Trophoblast cell (in vitro differentiated cells and primary cell): Measurements from ENCODE around the gene CEP72.

ENCODE experiments used
- DNase-seq, 2 donors: peaks; one replicate each; pipeline ENCODE4 v3.0.0-alpha.2; 2016
- H2AFZ ChIP-seq: 2 replicates; pipeline ENCODE4 v1.6.1; 2013; ENCODE audit warnings: low read length, moderate library complexity, mild to moderate bottlenecking; ENCODE audit not compliant: insufficient read depth, poor library complexity
- H2AK5ac ChIP-seq: 2 replicates; pipeline ENCODE4 v1.6.1; 2013; ENCODE audit warnings: mild to moderate bottlenecking, low read length
- H2BK120ac ChIP-seq: 2 replicates; pipeline ENCODE4 v1.6.1; 2013; ENCODE audit warnings: low read length, mild to moderate bottlenecking, moderate library complexity; ENCODE audit not compliant: insufficient read depth, poor library complexity
- H2BK12ac ChIP-seq: 2 replicates; pipeline ENCODE4 v1.6.1; 2013; ENCODE audit warnings: mild to moderate bottlenecking, low read length, moderate library complexity
- H2BK5ac ChIP-seq: 2 replicates; pipeline ENCODE4 v1.6.1; 2013; ENCODE audit warnings: low read length, low read depth, moderate library complexity, mild to moderate bottlenecking; ENCODE audit not compliant: poor library complexity
- H3K14ac ChIP-seq: 2 replicates; pipeline ENCODE4 v1.6.1; 2013; ENCODE audit warnings: mild to moderate bottlenecking, low read length
- H3K18ac ChIP-seq: 2 replicates; pipeline ENCODE4 v1.6.1; 2013; ENCODE audit warnings: mild to moderate bottlenecking, low read length
- H3K23ac ChIP-seq: 2 replicates; pipeline ENCODE4 v1.6.1; 2013; ENCODE audit warnings: low read length
- H3K27ac ChIP-seq: 2 replicates; pipeline ENCODE4 v1.5.1; 2013; ENCODE audit warnings: low read depth, mild to moderate bottlenecking, inconsistent platforms, low read length, moderate library complexity
- H3K27me3 ChIP-seq: 2 replicates; pipeline ENCODE4 v1.6.1; 2013; ENCODE audit warnings: inconsistent platforms, mild to moderate bottlenecking, low read length, moderate library complexity; ENCODE audit not compliant: insufficient read depth
- H3K36me3 ChIP-seq, 2 experiments: 1 replicate in 1 of 2; 2 replicates in 1 of 2; pipeline ENCODE4 v1.6.1; 2013; ENCODE audit warnings: low read length in 2 of 2, mild to moderate bottlenecking in 2 of 2, moderate library complexity in 1 of 2; ENCODE audit not compliant: insufficient read depth in 2 of 2, control insufficient read depth in 1 of 2
- H3K4ac ChIP-seq: 2 replicates; pipeline ENCODE4 v1.6.1; 2013; ENCODE audit warnings: low read depth, mild to moderate bottlenecking, low read length, moderate library complexity
- H3K4me1 ChIP-seq, 2 experiments: 1 replicate in 1 of 2; 2 replicates in 1 of 2; pipeline ENCODE4 v1.6.1; 2013; ENCODE audit warnings: low read length in 2 of 2, mild to moderate bottlenecking in 2 of 2, moderate library complexity in 1 of 2; ENCODE audit not compliant: insufficient read depth in 2 of 2, control insufficient read depth in 1 of 2
- H3K4me2 ChIP-seq: 2 replicates; pipeline ENCODE4 v1.6.1; 2013; ENCODE audit warnings: inconsistent platforms, mild to moderate bottlenecking, low read length, moderate library complexity
- H3K4me3 ChIP-seq: 2 replicates; pipeline ENCODE4 v1.5.1; 2013; ENCODE audit warnings: mild to moderate bottlenecking, low read depth, low read length, inconsistent platforms
- H3K79me1 ChIP-seq: one replicate; pipeline ENCODE4 v1.6.1; 2013; ENCODE audit warnings: low read length
- H3K79me2 ChIP-seq: 2 replicates; pipeline ENCODE4 v1.6.1; 2013; ENCODE audit warnings: low read length, mild to moderate bottlenecking; ENCODE audit not compliant: control insufficient read depth, insufficient read depth, poor library complexity
- H3K9ac ChIP-seq: 2 replicates; pipeline ENCODE4 v1.6.1; 2013; ENCODE audit warnings: mild to moderate bottlenecking, low read length
- H3K9me3 ChIP-seq: 2 replicates; pipeline ENCODE4 v1.6.1; 2013; ENCODE audit warnings: low read depth, mild to moderate bottlenecking, control low read depth, inconsistent platforms, low read length; ENCODE audit not compliant: insufficient read depth
- H4K12ac ChIP-seq: 2 replicates; pipeline ENCODE4 v1.6.1; 2013; ENCODE audit warnings: low read depth, mild to moderate bottlenecking, low read length, moderate library complexity
- H4K8ac ChIP-seq: 2 replicates; pipeline ENCODE4 v1.6.1; 2013; ENCODE audit warnings: low read depth, mild to moderate bottlenecking, low read length, moderate library complexity
- H4K91ac ChIP-seq: one replicate; pipeline ENCODE4 v1.6.1; 2013; ENCODE audit warnings: low read depth, mild to moderate bottlenecking, low read length, moderate library complexity
- WGBS: extraction: QIAGEN DNeasy Blood & Tissue Kit; methylation state at CpG from one replicate; pipeline ENCODE4 v1.1.7; 2013; ENCODE audit warnings: missing lambda C conversion rate; ENCODE audit not compliant: insufficient read length, insufficient coverage; ENCODE audit errors: extremely low coverage; 5-methylcytosine and 5-hydroxymethylcytosine counted together

The CEP72 gene

DNA sequence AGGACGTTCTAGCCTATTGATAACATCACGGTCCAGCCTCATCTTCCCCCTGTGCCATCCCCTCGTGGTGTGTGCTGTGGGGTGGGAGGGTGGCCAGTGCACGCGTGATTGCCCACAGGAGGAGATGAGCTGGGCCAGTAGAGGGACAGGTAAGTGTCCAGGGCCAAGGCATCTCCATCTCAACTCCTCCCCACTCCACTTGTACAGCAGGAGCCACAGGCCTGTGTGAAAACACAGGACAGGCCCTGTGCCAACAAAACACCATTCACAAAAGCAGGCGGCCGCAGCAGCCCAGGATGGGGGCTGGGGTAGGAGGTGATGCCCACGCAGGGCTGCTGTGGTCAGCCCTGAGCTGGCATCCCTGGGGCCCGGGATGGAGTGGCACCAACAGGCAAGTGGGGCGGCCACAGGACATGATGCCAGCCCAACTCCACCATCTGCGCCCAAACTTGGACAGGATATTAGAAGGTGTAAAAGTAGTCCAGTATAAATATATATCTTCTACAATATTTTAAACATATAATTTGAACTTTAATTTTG lies 48.4 kb downstream of the CEP72 start:
- no peak overlapping the region for H3K18ac ChIP-seq
- no CpG with 5 or more reads among the region's 11 CpGs for WGBS
- no peak overlapping the region for H2AFZ ChIP-seq

DNA sequence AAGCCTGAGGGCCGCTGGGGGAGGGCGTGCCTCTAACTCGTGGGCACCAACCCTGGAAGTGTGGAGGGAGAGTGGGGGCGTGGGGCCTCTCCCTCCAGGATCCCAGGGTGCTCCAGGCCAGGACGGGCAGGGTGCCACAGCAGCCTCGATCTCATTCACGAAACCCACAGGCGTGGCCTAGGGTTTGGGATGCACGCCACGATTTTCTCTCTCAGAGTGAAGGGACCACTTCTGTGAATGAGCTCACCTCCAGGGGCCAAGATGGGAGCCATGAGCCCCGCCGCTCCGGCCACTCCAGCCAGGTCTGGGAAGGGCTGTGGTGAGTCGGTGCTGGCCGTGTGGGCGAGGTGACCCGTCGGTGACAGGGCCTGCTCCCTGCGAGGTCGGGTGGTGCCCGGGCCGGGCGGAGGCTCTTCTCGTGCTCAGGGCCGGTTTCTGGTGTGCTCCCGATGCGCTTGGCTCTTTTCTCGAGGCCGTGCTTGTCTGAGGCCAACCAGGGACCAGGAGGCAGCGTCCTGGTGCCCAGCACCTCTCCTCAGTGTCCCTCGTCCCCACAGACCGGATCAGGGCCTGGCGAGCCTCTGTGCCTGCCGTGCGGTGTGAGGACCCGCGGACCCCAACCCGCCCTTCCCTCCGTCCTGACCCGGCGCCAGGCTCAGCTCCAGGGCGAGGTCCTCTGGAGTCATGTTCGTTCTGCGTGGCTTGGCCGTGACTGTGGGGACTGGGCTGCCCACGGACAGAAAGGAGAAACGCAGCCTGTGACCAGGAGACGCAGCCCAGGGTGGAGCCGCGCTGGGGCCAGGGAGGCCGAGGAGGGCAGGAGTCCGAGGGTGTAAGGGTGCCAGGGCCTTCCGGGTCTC lies 50.0 kb downstream of the CEP72 start:
- Histone ChIP-seq H3K23ac (no peak overlapping the region), H3K14ac (no peak overlapping the region), H2AK5ac (no peak overlapping the region), H3K79me1 (no peaks in the 10 kb centered on the region), H3K27ac (no peak overlapping the region), H3K4me2 (no peak overlapping the region), H3K4me3 (no peak overlapping the region), H3K9me3 (peaks cover 5% of the 10 kb centered on the region), H3K18ac (no peak overlapping the region), H4K8ac (no peak overlapping the region), H3K9ac (no peak overlapping the region), H2BK12ac (no peak overlapping the region), H2BK5ac (no peak overlapping the region), H3K79me2 (no peaks in the 10 kb centered on the region), H4K12ac (no peak overlapping the region), H2BK120ac (no peak overlapping the region), H4K91ac (no peak overlapping the region), H3K4ac (no peak overlapping the region), H3K27me3 (no peaks in the 10 kb centered on the region), H3K4me1 (no peaks in the 10 kb centered on the region), H2AFZ (no peak overlapping the region), H3K36me3 (peaks cover 67% of the 10 kb centered on the region in 2 experiments)
- whole genome bisulfite sequencing: no CpG with 5 or more reads among the region's 53 CpGs
- DNase-seq: no peak

More for the DNA sequence above, 48.4 kb downstream of the CEP72 start:
- Histone ChIP-seq H3K23ac (no peak overlapping the region), H4K8ac (no peak overlapping the region), H3K14ac (no peak overlapping the region), H2AK5ac (no peak overlapping the region), H3K4me1 (no peaks in the 10 kb centered on the region), H2BK120ac (no peak overlapping the region), H3K27ac (no peak overlapping the region), H3K27me3 (no peaks in the 10 kb centered on the region), H3K4me3 (no peak overlapping the region), H3K4me2 (no peak overlapping the region), H2BK12ac (no peak overlapping the region), H4K91ac (no peak overlapping the region), H3K9me3 (peaks cover 5% of the 10 kb centered on the region), H2BK5ac (no peak overlapping the region), H3K36me3 (peaks cover 55 to 62% of the 10 kb centered on the region in 2 experiments), H3K9ac (no peak overlapping the region), H4K12ac (no peak overlapping the region), H3K4ac (no peak overlapping the region), H3K79me1 (no peaks in the 10 kb centered on the region), H3K79me2 (no peaks in the 10 kb centered on the region)
- no peak for DNase-seq

DNA sequence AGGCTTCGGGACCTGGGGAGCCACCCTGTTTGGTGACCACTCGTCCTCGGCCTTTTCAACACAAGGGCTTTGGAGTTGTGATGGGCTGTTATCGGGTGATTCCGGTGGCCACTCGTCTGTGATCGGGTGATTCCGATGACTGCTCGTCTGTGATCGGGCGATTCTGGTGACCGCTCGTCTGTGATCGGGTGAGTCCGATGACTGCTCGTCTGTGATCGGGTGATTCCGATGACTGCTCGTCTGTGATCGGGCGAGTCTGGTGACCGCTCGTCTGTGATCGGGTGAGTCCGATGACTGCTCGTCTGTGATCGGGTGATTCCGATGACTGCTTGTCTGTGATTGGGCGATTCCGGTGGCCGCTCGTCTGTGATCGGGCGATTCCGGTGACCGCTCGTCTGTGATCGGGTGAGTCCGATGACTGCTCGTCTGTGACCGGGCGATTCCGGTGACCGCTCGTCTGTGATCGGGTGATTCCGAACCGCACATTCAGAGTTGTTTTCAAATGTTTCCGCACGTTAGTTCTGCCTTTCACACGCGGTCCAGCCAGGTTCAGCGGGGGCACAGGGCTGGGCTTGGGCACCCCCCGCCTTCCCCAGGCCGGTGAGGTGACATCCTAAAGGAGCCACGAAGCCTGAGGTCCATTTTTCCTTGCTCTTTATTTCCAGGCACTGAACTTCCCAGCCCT lies 50.8 kb downstream of the CEP72 start:
- H2AK5ac ChIP-seq: no peak overlapping the region
- no peak overlapping the region for H3K23ac ChIP-seq
- H4K91ac ChIP-seq: no peak overlapping the region
- no peaks in the 10 kb centered on the region for H3K79me1 ChIP-seq
- no peak overlapping the region for H2BK120ac ChIP-seq
- no peak overlapping the region for H3K9ac ChIP-seq
- H4K12ac ChIP-seq: no peak overlapping the region
- H3K27ac ChIP-seq: no peak overlapping the region
- peaks cover 5% of the 10 kb centered on the region for H3K9me3 ChIP-seq
- H2BK12ac ChIP-seq: no peak overlapping the region
- H3K4me3 ChIP-seq: no peak overlapping the region
- peaks cover 63 to 65% of the 10 kb centered on the region in 2 experiments for H3K36me3 ChIP-seq
- H3K27me3 ChIP-seq: no peaks in the 10 kb centered on the region
- no peak overlapping the region for H3K4ac ChIP-seq
- no peak overlapping the region for H4K8ac ChIP-seq
- H2AFZ ChIP-seq: no peak overlapping the region
- no peak for DNase-seq
- H3K79me2 ChIP-seq: no peaks in the 10 kb centered on the region
- WGBS: no CpG with 5 or more reads among the region's 56 CpGs
- no peak overlapping the region for H3K18ac ChIP-seq
- H3K4me2 ChIP-seq: no peak overlapping the region
- H2BK5ac ChIP-seq: no peak overlapping the region
- H3K4me1 ChIP-seq: no peaks in the 10 kb centered on the region
- no peak overlapping the region for H3K14ac ChIP-seq

DNA sequence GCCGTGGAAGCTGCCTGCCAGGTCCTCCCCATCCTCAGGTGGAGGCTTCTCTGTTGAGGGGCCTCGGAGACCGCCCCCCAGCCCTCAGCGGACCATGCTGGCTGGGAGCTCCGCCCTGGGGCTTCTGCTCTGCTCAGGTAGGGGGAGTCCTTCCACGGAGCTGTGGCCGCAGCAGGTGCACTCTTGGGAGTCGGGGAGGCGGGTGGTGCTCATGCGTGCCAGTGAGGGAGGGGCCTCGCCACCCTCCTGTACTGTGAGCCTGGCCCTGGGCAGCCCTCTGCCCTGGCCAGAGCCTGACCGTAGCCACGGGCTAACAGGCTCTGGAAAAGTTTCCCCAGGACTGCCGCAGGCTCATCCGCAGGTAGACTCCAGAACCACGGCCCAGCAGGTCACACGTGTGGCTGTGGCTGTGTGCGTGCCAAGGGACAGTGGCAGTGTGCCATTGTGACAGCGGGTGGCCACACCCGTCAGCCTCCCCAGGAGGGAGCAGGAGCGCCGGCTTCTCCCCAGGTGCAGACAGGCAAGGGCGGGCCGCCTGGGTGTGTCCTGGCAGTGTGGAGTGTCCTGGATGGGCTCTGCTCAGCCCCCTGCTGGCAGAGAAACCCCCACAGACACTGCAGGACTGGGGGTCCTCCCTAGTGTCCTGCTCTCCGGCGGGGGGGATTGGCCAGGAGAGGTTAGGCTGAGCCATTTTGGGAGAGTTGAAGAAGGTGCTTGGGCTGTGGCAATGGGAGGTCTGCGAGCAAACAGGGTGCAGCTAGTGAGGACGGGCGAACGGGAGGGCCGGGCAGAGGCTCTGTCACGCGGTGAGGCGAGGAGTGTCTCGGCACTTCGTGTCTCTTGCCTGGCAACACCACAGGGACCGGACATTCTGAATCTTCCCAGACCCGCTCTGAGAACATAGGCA lies 51.5 kb downstream of the CEP72 start:
- H4K91ac ChIP-seq: no peak overlapping the region
- WGBS: no CpG with 5 or more reads among the region's 38 CpGs

More for the DNA sequence above, 51.5 kb downstream of the CEP72 start:
- Histone ChIP-seq H3K36me3 (peaks cover 67% of the 10 kb centered on the region in 2 experiments), H2AFZ (no peak overlapping the region), H3K14ac (no peak overlapping the region), H3K27ac (no peak overlapping the region), H3K4me1 (no peaks in the 10 kb centered on the region), H3K4ac (no peak overlapping the region), H3K4me2 (no peak overlapping the region), H4K8ac (no peak overlapping the region), H3K9ac (no peak overlapping the region), H2BK120ac (no peak overlapping the region), H3K9me3 (peaks cover 5% of the 10 kb centered on the region), H3K79me2 (no peaks in the 10 kb centered on the region), H4K12ac (no peak overlapping the region), H3K23ac (no peak overlapping the region), H3K4me3 (no peak overlapping the region), H2BK5ac (no peak overlapping the region), H2AK5ac (no peak overlapping the region), H3K18ac (no peak overlapping the region), H3K27me3 (no peaks in the 10 kb centered on the region), H3K79me1 (no peaks in the 10 kb centered on the region), H2BK12ac (no peak overlapping the region)
- no peak for DNase-seq
